ENCODE data around the gene KIAA1217.
"Not testable (repeated sequence)": the region's sequence is repeated elsewhere in the genome, so short reads cannot be mapped to it uniquely, and the experiment has no call there.

Gene KIAA1217

DNA sequence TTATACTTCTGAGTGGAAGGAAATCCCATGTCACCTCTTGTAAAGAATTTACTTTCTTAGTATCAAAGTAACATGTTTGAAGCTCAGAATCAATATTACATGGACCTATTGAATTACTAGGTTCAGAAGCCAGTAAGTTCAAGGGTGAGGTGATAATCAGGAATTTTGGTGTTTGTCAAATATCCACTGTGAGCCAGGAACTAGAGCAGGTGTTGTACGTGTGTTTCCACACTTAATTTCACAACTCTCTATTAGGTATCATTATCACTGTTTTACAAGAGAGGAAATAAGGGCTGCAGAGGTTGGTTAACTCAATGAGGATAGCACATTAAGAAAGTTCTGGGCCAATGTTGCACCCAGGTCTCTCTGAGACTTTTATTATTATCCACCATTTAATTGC lies 130.4 kb downstream of the KIAA1217 start:
- DNase-seq (ENCODE audit: low read depth in 2 of 2), result no peak

- DNase-seq (ENCODE audit: low read depth in 2 of 2), result no peak
These were observed 131.5 kb downstream of the KIAA1217 start for GRCh38 chr10:24340446-24340845.

GRCh38 chr10:24340883-24341282 lies 131.9 kb downstream of the KIAA1217 start:
- DNase-seq (ENCODE audit: low read depth in 2 of 2), result no peak

- DNase-seq (ENCODE audit: low read depth in 2 of 2), result no peak
These were observed 132.4 kb downstream of the KIAA1217 start for GRCh38 chr10:24341371-24341770.

DNA sequence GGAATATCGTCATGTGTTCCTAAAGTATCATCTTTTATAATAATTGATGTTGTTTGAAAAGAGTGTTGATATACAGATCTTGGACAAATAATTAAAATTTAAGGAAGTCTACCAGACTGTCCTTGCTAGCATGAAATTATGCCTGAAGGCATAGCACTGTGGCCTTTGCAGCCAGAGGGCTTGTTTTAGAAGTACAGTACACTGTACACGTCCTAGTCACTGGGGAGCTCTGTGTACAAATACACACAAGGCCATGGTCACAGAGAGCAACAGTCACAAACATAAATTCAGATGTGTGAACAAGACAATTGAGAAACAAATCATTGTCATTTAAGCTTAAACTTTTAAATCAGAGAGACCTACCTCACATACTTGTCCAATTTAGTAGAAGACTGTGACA lies 133.0 kb downstream of the KIAA1217 start:
- no peak for DNase-seq (ENCODE audit: low read depth in 2 of 2)

DNA sequence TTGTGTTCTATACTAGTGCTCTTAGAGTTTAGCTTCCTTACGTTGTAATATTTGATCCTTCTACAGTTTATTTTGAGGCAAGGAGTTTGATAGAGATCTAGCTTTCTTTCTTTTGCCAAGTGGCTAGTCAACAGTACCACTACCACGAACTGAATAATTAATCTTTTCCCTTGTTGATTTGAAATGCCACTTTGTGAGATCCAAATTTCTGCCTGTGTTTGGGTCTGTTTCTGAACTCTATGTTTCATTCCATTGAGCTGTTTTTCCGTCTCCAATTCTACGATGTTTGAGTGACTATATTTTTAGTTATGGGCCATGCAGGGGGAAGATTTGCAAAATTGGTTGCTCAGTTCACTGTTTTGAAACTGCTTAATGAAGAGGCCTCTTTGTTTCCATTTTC lies 134.7 kb downstream of the KIAA1217 start:
- DNase-seq (ENCODE audit: low read depth in 2 of 2), result no peak

GRCh38 chr10:24344279-24344678 lies 135.3 kb downstream of the KIAA1217 start:
- DNase-seq (ENCODE audit: low read depth in 2 of 2), result no peak

GRCh38 chr10:24344695-24345463 lies 135.9 kb downstream of the KIAA1217 start:
- DNase-seq (ENCODE audit: low read depth in 2 of 2), result no peak

DNA sequence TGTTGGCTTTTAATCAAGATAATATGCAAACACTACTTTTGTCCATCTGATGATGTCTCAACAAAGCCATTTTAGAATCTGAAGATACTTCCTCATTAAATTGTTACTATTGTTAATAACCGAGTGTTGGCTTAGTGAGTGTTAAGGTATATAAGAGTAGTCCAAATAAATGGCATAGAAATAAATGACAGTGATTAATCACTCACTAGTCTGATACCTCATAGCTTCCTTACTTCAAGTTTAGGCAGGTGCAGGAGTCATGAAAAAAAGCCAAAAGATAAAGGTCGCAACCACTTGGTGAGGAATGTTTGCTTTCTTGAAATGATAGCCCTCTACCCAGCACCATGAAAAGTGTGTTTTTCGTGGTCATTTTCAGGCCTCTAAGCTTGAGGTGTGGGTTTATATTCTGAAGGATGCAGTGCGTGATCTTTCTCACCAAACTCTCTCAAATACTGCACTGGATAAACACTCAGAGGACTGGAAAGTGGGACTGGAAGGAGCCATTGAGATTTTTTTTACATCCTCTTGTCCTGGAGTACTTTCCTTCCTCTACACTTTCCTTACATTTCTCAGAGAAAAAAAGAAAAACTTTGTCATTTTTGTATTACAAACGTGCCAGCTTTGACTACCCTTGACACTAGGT lies 138.1 kb downstream of the KIAA1217 start:
- no peak for DNase-seq (ENCODE audit: low read depth in 2 of 2)

DNA sequence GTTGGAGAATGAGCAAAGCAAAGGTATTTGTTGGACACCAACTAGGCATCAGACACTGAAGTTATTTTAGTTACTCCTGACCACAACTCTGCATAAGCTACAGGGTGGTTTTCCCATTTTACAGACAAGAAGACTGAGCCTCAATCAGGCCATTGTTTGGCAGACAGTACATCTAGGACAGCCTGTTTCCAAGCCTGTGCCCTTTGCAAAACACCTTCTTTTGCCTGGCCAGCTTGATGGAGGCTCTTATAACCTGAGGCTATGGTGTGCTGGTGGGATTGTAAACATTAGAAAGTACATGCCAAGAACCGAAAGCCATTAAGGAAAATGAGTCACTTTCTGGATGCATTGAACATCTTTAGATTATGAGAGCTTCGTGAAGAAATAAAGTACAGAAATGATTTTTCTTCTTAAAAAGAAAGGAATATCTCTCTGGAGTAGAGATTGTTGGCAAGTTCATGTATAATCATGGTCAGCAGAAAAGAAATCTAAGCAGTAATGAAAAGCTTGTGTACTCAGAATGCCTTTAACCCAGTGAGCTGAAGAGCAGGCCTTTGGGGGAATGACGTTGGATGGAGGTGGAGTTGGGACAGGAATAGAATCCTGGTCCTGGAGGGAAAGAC lies 140.6 kb downstream of the KIAA1217 start:
- DNase-seq (ENCODE audit: low read depth in 2 of 2), result no peak

GRCh38 chr10:24350070-24350921 lies 141.4 kb downstream of the KIAA1217 start:
- DNase-seq (ENCODE audit: low read depth in 2 of 2), result no peak

DNA sequence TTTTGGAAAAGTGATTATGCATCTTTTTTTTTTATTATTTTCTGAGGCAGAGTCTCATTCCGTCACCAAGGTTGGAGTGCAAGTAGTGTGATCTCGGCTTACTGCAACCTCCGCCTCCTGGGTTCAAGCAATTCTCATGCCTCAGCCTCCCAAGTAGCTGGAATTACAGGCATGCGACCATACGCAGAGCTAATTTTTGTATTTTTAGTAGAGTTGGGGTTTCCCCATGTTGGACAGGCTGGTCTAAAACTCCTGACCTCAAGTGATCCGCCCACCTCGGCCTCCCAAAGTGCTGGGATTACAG lies 141.9 kb downstream of the KIAA1217 start:
- not testable (repeated sequence) for DNase-seq (ENCODE audit: low read depth in 2 of 2)

DNA sequence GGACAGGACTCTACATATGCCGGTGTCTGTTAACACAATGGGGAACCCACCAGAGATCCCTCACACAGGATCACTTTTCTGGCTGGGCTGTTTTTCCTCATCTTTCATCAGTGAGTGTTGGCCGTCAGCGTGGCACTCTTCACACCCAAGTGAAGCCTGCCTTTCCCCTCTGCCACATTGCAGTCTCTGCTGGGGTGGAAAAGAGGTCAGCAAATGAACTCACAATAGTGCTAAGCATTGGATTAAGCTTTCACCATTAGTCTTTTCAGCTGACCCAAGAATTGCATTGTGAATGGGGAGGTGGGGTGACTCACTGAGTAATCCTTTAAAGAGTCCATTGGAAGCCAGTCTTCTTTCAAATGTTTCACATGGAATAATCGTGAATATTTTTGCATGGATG lies 143.0 kb downstream of the KIAA1217 start:
- DNase-seq (ENCODE audit: low read depth in 2 of 2), result no peak

GRCh38 chr10:24352399-24352798 lies 143.5 kb downstream of the KIAA1217 start:
- no peak for DNase-seq (ENCODE audit: low read depth in 2 of 2)

- no peak for DNase-seq (ENCODE audit: low read depth in 2 of 2)
These were observed 144.4 kb downstream of the KIAA1217 start for GRCh38 chr10:24353319-24353718.

- no peak for DNase-seq (ENCODE audit: low read depth in 2 of 2)
These were observed 146.2 kb downstream of the KIAA1217 start for GRCh38 chr10:24355056-24355688.

DNA sequence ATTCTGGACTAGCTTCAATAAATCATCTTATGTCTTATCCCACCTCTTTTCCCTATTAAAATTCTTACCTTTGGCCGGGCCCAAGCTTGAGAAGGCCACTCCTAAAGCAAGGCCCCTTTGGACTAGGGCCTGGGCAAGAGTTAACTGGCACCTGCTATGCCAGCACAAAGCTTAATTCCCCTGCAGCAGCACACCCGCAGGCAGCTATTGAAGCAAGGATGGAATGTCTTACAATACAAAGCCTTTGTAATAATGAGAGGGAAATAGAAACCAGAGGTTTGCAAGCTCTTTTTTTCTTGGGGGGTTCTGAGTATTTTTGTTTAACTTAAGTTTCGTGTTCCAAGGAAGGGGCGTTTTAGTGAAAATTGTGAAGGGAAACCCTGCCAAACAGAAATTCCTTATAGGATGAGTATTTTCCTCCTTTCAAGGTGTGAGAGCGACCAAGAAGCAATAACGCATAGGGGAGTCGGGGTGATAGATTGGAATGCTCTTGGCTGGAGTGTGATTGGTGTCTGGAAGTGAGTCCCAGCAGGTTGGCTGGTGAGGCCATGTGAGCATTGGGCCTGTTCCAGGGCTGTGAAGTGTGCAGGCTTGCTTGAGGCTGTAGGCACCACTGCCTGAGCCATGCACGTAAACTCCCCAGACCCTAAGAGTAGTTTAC lies 148.5 kb downstream of the KIAA1217 start:
- no peak for DNase-seq (ENCODE audit: low read depth in 2 of 2)

- no peak for DNase-seq (ENCODE audit: low read depth in 2 of 2)
These were observed 149.1 kb downstream of the KIAA1217 start for GRCh38 chr10:24358022-24358421.

- peak in 1 of 2 experiments; percentile 41 for DNase-seq (ENCODE audit: low read depth in 2 of 2)
These were observed 151.6 kb downstream of the KIAA1217 start for GRCh38 chr10:24360282-24361127.

GRCh38 chr10:24363070-24363469 lies 154.1 kb downstream of the KIAA1217 start:
- DNase-seq (ENCODE audit: low read depth in 2 of 2), result no peak
